H1 (cell line): ENCODE measurements around the gene SLX4. TPM values are rescaled to one million over a fixed set of nuclear protein-coding genes. Genes with fewer than 3 reads are reported as not detected.

Source experiments
- CHD7 ChIP-seq: fragments of 300-600 bp; sonication (generic); IDR thresholded peaks from 2 replicates; pipeline ENCODE4 v1.7.1; 2012; ENCODE audit warnings: low read length, moderate library complexity, mild to moderate bottlenecking, inconsistent platforms; ENCODE audit not compliant: insufficient replicate concordance
- E2F6 ChIP-seq: IDR thresholded peaks from 2 replicates; pipeline ENCODE4 v1.6.1; 2012; ENCODE audit warnings: inconsistent platforms
- FOSL1 ChIP-seq: IDR thresholded peaks from 2 replicates; pipeline ENCODE4 v1.6.1; 2011; ENCODE audit warnings: mild to moderate bottlenecking, low read depth, low read length, moderate library complexity; ENCODE audit not compliant: insufficient read depth
- GABPA ChIP-seq: IDR thresholded peaks from 2 replicates; pipeline ENCODE4 v1.6.1; 2011; ENCODE audit warnings: mild to moderate bottlenecking, low read length, moderate library complexity, borderline replicate concordance; ENCODE audit not compliant: insufficient read depth
- HDAC6 ChIP-seq: IDR thresholded peaks from one replicate; pipeline ENCODE4 v1.7.1; 2012; ENCODE audit warnings: low read depth, mild to moderate bottlenecking, inconsistent platforms, low read length, moderate library complexity
- RXRA ChIP-seq: IDR thresholded peaks from 2 replicates; pipeline ENCODE4 v1.6.1; 2011; ENCODE audit warnings: low read depth, mild to moderate bottlenecking, low read length, moderate library complexity; ENCODE audit not compliant: insufficient read depth
- SIN3A ChIP-seq, 2 experiments: IDR thresholded peaks in 1 of 2; conservative IDR thresholded peaks in 1 of 2; 2 replicates each; pipeline ENCODE4 v1.6.1; 2011 to 2012; ENCODE audit warnings: low read length in 2 of 2, improper control_type of control experiment in 1 of 2, low read depth in 1 of 2, mild to moderate bottlenecking in 1 of 2
- SP4 ChIP-seq: IDR thresholded peaks from 2 replicates; pipeline ENCODE4 v1.6.1; 2012; ENCODE audit warnings: low read length, inconsistent platforms
- TAF7 ChIP-seq: optimal IDR thresholded peaks from 2 replicates; pipeline ENCODE3; 2011; ENCODE audit warnings: low read depth, mild to moderate bottlenecking, inconsistent platforms, low read length, moderate library complexity, borderline replicate concordance
- TCF12 ChIP-seq: IDR thresholded peaks from 2 replicates; pipeline ENCODE4 v1.6.1; 2011; ENCODE audit warnings: low read depth, mild to moderate bottlenecking, low read length
- polyA plus RNA-seq, 7 experiments: library from polyadenylated mRNA; depleted of rRNA in 3 of 7; stranded (reverse) in 5 of 7; unstranded in 2 of 7; fragments of >200 nt in 5 of 7; fragments of 200-250 nt in 2 of 7; gene quantifications; 1 replicate in 5 of 7; 2 replicates in 1 of 7; 4 replicates in 1 of 7; pipeline versions ENCODE4 v1.2.1 to v1.2.3, GENCODE V29; 2011 to 2013; ENCODE audit warnings: missing spikeins in 2 of 7, mixed read lengths in 2 of 7
- total RNA-seq: library from RNA; stranded (reverse); fragmentation: NEBNext Ultra II Directional; extraction: Animal tissue kit (Norgen Biotek cat#: 25700); gene quantifications from 2 replicates; pipeline ENCODE4 v1.2.1, GENCODE V29; 2021

SLX4 gene
- total and polyA plus RNA-seq, 2 of the 8 experiments (the other 6 are each of a cell fraction or from before 2014, with no cell fraction given), result 4.4 to 11.4 TPM

GRCh38 chr16:3549906-3550305 is 61.5 kb downstream of the SLX4 start (continued):
- TF ChIP-seq CHD7 (no peak), TAF7 (no peak), RXRA (no peak), SP4 (no peak), HDAC6 (no peak), E2F6 (no peak), GABPA (no peak), FOSL1 (no peak), TCF12 (no peak), SIN3A (conservative IDR thresholded peaks at IDR 0.05 in 1 of 2, IDR thresholded peaks at IDR 0.05 in 1 of 2; ENCODE audit: low read depth in 1 of 2, low read length in 2 of 2) (no peak)
